ENCODE results near the gene FBLN1.
"Not testable (repeated sequence)": the region's sequence is repeated elsewhere in the genome, so short reads cannot be mapped to it uniquely, and the experiment has no call there.

FBLN1 gene

GRCh38 chr22:45612940-45613339 lies 110.3 kb downstream of the FBLN1 start:
- no peak for DNase-seq (ENCODE audit: low spot score)

- DNase-seq (ENCODE audit: low spot score) = peak; percentile 10
Observed at GRCh38 chr22:45615364-45615763, 112.7 kb downstream of the FBLN1 start.

- no peak for DNase-seq (ENCODE audit: low spot score)
Observed at GRCh38 chr22:45616432-45616831, 113.7 kb downstream of the FBLN1 start.

GRCh38 chr22:45617948-45618347 lies 115.3 kb downstream of the FBLN1 start:
- no peak for DNase-seq (ENCODE audit: low spot score)

- DNase-seq (ENCODE audit: low spot score) = no peak
Observed at GRCh38 chr22:45620706-45621105, 118.0 kb downstream of the FBLN1 start.

- DNase-seq (ENCODE audit: low spot score) = no peak
Observed at GRCh38 chr22:45621836-45622600, 119.3 kb downstream of the FBLN1 start.

- DNase-seq (ENCODE audit: low spot score) = not testable (repeated sequence)
Observed at GRCh38 chr22:45623464-45624145, 120.9 kb downstream of the FBLN1 start.

GRCh38 chr22:45626198-45626651 lies 123.5 kb downstream of the FBLN1 start:
- no peak for DNase-seq (ENCODE audit: low spot score)

GRCh38 chr22:45627489-45628233 lies 125.0 kb downstream of the FBLN1 start:
- DNase-seq (ENCODE audit: low spot score) = no peak

GRCh38 chr22:45628515-45628914 lies 125.8 kb downstream of the FBLN1 start:
- no peak for DNase-seq (ENCODE audit: low spot score)

- DNase-seq (ENCODE audit: low spot score) = no peak
Observed at GRCh38 chr22:45629469-45630089, 126.9 kb downstream of the FBLN1 start.

GRCh38 chr22:45630436-45630835 lies 127.8 kb downstream of the FBLN1 start:
- no peak for DNase-seq (ENCODE audit: low spot score)

- DNase-seq (ENCODE audit: low spot score) = no peak
Observed at GRCh38 chr22:45631140-45631840, 128.6 kb downstream of the FBLN1 start.

- DNase-seq (ENCODE audit: low spot score) = no peak
Observed at GRCh38 chr22:45631841-45632238, 129.2 kb downstream of the FBLN1 start.

GRCh38 chr22:45632791-45633515 lies 130.3 kb downstream of the FBLN1 start:
- DNase-seq (ENCODE audit: low spot score) = no peak

GRCh38 chr22:45636683-45637082 lies 134.0 kb downstream of the FBLN1 start:
- DNase-seq (ENCODE audit: low spot score) = no peak

GRCh38 chr22:45638197-45638596 lies 135.5 kb downstream of the FBLN1 start:
- DNase-seq (ENCODE audit: low spot score) = no peak

GRCh38 chr22:45638834-45639746 lies 136.4 kb downstream of the FBLN1 start:
- no peak for DNase-seq (ENCODE audit: low spot score)

GRCh38 chr22:45639747-45640102 lies 137.0 kb downstream of the FBLN1 start:
- DNase-seq (ENCODE audit: low spot score) = no peak

Measured in RKO (cell line).